Activated naive CD4-positive, alpha-beta T cell treated with anti-CD3 and anti-CD28 coated beads, Interleukin-2, amount 50 U/mL, for 72 hours (primary cell): ENCODE results near the gene NSRP1. TPM values are rescaled to one million over a fixed set of nuclear protein-coding genes. Genes with fewer than 3 reads are reported as not detected.
A peak's percentile ranks its signal among the peaks of the same experiment; 100 is the strongest.
"Not testable (repeated sequence)": the region's sequence is repeated elsewhere in the genome, so short reads cannot be mapped to it uniquely, and the experiment has no call there.

ENCODE experiments used
- ATAC-seq, 2 donors: fragments of 150-1000 bp; cut with Tn5 transposase; 2 replicates each; pipeline ENCODE4 v1.10.0; 2021; ENCODE audit warnings: mild to moderate bottlenecking in 2 of 2, moderate library complexity in 2 of 2
- DNase-seq, 2 donors: peaks; one replicate each; pipeline ENCODE4 v3.0.0; 2021 to 2022; ENCODE audit warnings: low spot score in 2 of 2
- H3K27ac Mint-ChIP-seq, 2 donors: one replicate each; pipeline ENCODE4 v1.8.0; 2022; ENCODE audit warnings: mild to moderate bottlenecking in 2 of 2, mixed read lengths in 2 of 2
- H3K36me3 Mint-ChIP-seq, 2 donors: one replicate each; pipeline ENCODE4 v1.8.0; 2022; ENCODE audit warnings: mixed read lengths in 2 of 2
- H3K9me3 Mint-ChIP-seq, 2 donors: one replicate each; pipeline ENCODE4 v1.8.0; 2022; ENCODE audit warnings: mixed read lengths in 2 of 2
- total RNA-seq, 2 donors: library from RNA; stranded (reverse); gene quantifications; one replicate each; pipeline ENCODE4 v1.2.3, GENCODE V29; 2022

The NSRP1 gene
- total RNA-seq, 2 donors from 2014 or later, result 22.0 to 33.6 TPM

DNA sequence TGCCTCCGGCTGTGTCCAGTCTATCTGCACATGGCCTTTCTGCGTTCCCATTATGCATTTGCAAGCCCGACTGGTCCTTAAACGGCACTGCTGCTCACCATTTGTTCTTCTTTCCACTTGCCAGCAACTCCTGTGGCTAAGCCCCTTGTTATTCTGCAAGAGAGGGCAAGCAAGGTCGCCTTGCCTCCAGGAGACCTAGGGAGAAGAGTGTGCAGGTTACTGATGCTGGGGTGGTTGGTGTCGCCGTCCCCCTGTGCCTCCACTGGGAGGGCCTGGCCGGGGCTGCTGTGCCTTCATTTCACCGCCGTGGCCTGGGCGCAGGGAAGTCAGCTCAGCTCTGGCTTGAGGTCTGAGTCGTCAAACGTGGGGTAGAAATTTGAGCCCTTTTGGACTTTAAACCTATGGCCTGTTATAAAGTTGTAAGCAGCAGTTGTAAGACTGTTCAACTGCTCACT lies 106.1 kb downstream of the NSRP1 start:
- H3K9me3 Mint-ChIP-seq, result no peaks in the 10 kb centered on the region
- no peak overlapping the region for H3K27ac Mint-ChIP-seq
- DNase-seq (no peak), ATAC-seq (no peak)
- H3K36me3 Mint-ChIP-seq, result no peaks in the 10 kb centered on the region

- no peak for ATAC-seq
- no peaks in the 10 kb centered on the region for H3K9me3 Mint-ChIP-seq
Measured at GRCh38 chr17:30224419-30224960, 107.9 kb downstream of the NSRP1 start.

GRCh38 chr17:30225112-30225511 lies 108.5 kb downstream of the NSRP1 start:
- no peaks in the 10 kb centered on the region for H3K36me3 Mint-ChIP-seq
- DNase-seq (no peak), ATAC-seq (no peak)
- H3K9me3 Mint-ChIP-seq, result no peaks in the 10 kb centered on the region
- H3K27ac Mint-ChIP-seq, result no peak overlapping the region

More at GRCh38 chr17:30224419-30224960, 107.9 kb downstream of the NSRP1 start:
- no peak for DNase-seq
- H3K27ac Mint-ChIP-seq, result no peak overlapping the region
- H3K36me3 Mint-ChIP-seq, result no peaks in the 10 kb centered on the region

DNA sequence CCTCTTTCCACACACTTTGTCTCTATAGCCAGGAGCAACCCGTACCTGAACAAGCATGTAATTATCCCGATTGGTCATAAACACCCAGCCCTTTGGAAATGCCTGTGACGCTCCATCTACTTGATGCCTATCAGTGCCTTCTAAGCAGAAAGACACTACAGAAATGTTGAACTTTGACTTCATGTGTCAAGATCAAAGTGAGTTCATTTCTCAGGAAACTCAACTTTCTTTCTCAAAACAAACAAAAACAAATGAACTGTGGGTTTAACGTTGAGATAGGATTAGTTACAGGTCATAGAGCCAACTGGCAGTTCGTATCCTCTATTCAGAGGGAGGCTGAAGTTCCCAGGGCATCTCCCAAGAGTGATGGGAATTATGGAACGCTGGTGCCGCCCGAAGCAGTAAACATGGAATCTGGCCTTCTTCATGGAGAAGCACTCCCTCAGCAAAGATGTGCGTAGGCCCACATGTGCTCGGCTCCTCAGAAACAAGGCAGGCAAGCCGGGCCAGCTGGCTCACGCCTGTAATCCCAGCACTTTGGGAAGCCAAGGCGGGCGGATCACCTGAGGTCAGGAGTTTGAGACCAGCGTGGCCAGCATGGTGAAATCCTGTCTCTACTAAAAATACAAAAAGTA lies 109.4 kb downstream of the NSRP1 start:
- H3K27ac Mint-ChIP-seq, result no peak overlapping the region
- H3K36me3 Mint-ChIP-seq, result no peaks in the 10 kb centered on the region
- H3K9me3 Mint-ChIP-seq, result no peaks in the 10 kb centered on the region
- no peak for ATAC-seq
- DNase-seq, result no peak

- DNase-seq (no peak), ATAC-seq (no peak)
- no peaks in the 10 kb centered on the region for H3K9me3 Mint-ChIP-seq
- no peak overlapping the region for H3K27ac Mint-ChIP-seq
- H3K36me3 Mint-ChIP-seq, result no peaks in the 10 kb centered on the region
Measured at GRCh38 chr17:30226878-30227277, 110.3 kb downstream of the NSRP1 start.

DNA sequence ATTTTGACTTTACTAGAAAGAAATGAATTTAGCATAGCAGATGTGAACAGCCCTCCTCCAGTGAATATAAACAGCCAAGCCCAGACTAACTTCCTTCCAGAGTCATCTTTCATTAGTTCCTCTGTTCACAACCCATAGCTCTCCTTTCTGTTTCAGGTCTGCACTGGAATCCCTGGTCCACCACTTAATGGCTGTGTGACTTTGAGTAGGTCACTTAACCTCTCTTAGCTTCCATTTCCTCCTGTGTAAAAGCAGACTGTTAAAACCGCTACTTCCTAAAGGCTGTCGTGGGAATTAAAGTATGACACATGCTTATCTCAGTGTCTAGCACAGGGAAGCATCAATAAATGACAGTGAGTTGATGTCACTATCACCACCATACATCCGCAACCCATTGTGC lies 111.4 kb downstream of the NSRP1 start:
- ATAC-seq (no peak), DNase-seq (no peak)
- no peaks in the 10 kb centered on the region for H3K9me3 Mint-ChIP-seq
- H3K36me3 Mint-ChIP-seq, result no peaks in the 10 kb centered on the region
- no peak overlapping the region for H3K27ac Mint-ChIP-seq

DNA sequence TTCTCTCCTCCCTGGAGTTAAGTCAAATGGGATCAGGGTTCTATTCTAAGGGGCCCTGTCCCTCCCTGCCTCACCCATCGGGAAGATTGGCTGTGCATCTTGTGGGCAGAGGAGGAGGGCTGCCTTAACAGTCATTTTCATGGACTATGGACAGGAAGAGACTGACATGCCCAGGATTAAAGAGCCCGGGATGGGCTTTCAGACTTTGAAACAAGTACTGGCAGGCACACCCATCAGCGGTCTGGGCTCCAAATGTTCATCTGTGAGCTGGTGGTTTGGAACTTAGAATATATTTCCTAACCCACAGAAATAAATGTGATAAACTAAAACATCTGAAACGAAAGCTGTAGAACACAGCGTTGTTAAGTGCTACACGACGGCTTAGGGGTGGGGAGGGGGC lies 112.4 kb downstream of the NSRP1 start:
- ATAC-seq, result no peak
- Mint-ChIP-seq H3K27ac (no peak overlapping the region), H3K36me3 (no peaks in the 10 kb centered on the region), H3K9me3 (no peaks in the 10 kb centered on the region)
- DNase-seq, result no peak

DNA sequence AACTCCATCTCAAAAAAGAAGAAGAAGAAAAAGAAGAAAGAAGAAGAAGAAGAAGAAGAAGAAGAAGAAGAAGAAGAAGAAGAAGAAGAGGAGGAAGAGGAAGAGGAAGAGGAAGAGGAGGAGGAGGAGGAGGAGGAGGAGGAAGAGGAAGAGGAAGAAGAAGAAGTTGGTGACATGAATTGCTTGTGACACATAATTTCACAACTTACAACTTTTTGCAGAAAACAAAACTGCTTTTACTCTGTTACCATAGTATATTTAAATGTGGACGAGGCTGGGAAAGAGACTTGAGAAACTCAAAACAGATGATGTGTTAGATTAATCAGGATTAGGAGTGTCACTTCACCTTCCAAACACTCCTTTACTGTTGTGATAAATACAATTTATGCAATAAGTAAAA lies 113.4 kb downstream of the NSRP1 start:
- not testable (repeated sequence) for H3K36me3 Mint-ChIP-seq, ATAC-seq, H3K9me3 Mint-ChIP-seq, DNase-seq
- H3K27ac Mint-ChIP-seq, result peak overlapping the region in 1 of 2 donors; percentile 70

DNA sequence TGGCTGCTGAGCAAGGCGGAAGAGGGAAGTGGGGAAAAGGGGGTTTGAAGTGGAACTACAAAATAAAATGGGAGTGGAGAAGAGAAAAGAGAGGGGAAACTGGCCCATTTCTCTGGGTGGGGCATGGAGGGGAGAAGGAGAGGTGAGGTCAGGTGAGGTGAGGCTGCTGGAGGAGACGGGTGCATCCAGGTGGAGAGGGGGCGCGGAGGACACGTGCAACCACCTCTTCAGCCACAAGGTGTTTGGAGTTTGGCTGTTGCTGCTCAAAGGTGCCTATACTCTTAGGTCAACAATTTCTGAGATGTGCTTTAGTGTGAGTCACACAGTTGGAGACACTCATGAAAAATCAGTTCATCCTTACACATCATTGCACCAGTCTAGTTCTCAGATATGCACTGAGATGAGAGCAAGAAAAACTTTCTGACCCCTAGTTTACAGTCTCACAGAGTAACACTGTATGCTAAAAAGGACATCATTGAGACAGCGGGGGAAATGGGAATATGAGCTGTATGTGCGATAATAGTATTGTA lies 114.0 kb downstream of the NSRP1 start:
- no peaks in the 10 kb centered on the region for H3K9me3 Mint-ChIP-seq
- peaks cover 0 to 4% of the 10 kb centered on the region in 2 donors for H3K36me3 Mint-ChIP-seq
- peak overlapping the region in 1 of 2 donors; percentile 24 for H3K27ac Mint-ChIP-seq
- no peak for ATAC-seq
- no peak for DNase-seq

DNA sequence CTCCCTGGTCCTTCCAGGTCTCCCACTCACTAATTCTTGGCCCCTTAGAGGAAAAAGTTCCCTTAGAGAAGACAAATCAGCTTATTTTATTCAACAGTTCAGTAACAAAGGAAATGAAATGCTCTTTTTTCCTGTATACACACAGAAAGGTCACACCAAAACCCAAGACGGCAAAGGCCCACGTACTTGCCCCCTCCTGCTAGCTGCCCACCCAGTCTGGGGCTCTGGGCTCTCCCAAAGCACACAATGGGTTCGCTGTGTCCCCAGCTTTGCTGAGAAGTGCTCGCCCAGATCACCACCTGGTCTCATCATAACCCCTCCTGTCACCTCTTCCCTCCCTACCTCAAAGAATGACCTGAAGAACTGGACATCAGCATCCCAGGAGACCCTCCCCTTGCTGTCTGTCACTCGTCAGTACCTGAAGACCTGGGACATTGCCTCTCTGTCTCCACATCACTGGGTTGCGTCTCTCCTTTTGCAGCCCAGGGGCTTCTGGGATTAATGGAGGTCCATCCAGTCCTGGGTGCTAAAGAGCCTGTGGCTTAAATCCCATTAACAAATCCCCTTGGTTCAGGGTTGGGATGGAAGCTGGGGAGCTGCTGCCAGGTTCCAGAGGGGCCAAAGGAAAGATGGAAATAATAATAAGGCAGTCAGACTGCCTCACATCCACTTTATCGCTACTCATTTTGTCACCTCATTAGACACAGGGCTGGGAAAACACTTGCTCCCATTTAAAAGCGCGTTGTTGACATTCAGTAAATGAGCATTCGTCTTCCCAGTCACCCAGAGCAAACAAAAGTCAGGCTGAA lies 115.6 kb downstream of the NSRP1 start:
- Mint-ChIP-seq H3K9me3 (no peaks in the 10 kb centered on the region), H3K27ac (no peak overlapping the region), H3K36me3 (peaks cover 0 to 4% of the 10 kb centered on the region in 2 donors)
- DNase-seq (no peak), ATAC-seq (no peak)

- ATAC-seq (no peak), DNase-seq (no peak)
- H3K36me3 Mint-ChIP-seq, result peaks cover 0 to 4% of the 10 kb centered on the region in 2 donors
- no peaks in the 10 kb centered on the region for H3K9me3 Mint-ChIP-seq
- H3K27ac Mint-ChIP-seq, result no peak overlapping the region
Measured at GRCh38 chr17:30232824-30233427, 116.3 kb downstream of the NSRP1 start.

GRCh38 chr17:30234296-30234695 lies 117.7 kb downstream of the NSRP1 start:
- no peak for ATAC-seq

DNA sequence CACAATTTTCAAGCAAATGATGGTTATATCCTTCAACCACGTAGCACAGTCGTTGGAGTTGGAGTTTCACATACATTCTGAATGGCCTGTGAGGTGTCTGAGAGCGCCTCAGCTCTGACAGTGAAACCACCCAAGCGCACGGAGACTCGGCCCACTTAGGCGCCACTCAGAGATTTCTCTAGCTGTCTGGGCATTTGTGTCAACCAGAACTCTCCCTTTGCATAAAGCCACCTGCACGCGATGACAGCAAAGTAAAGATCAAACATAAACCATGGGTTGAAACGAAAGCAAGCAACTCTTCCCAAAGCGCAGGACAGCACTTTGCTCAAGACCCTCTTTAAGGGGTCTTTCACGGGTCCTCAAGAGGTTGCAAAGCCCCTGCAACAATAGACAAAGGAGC lies 118.3 kb downstream of the NSRP1 start:
- H3K27ac Mint-ChIP-seq, result no peak overlapping the region
- DNase-seq (no peak), ATAC-seq (peak in 1 of 2 donors; percentile 44)
- H3K9me3 Mint-ChIP-seq, result no peaks in the 10 kb centered on the region
- peaks cover 0 to 4% of the 10 kb centered on the region in 2 donors for H3K36me3 Mint-ChIP-seq

More at GRCh38 chr17:30234296-30234695, 117.7 kb downstream of the NSRP1 start:
- Mint-ChIP-seq H3K9me3 (no peaks in the 10 kb centered on the region), H3K27ac (no peak overlapping the region), H3K36me3 (peaks cover 0 to 4% of the 10 kb centered on the region in 2 donors)
- no peak for DNase-seq

GRCh38 chr17:30235386-30236296 lies 119.0 kb downstream of the NSRP1 start, which contains the start of gene SLC6A4:
Gene SLC6A4 (minus strand): TSS chr17:30235697. CDS start chr17:30221958, 13,739 bp downstream.
- Mint-ChIP-seq H3K27ac (no peak within 1 kb of the TSS), H3K36me3 (peaks cover 0 to 4% of the 10 kb centered on the region in 2 donors), H3K9me3 (no peaks in the 10 kb centered on the region)
- DNase-seq (no peak), ATAC-seq (peak in 1 of 2 donors; percentile 35)
